Measurements from ENCODE around the gene PREX1.
A peak's percentile ranks its signal among the peaks of the same experiment; 100 is the strongest.

The PREX1 gene

DNA sequence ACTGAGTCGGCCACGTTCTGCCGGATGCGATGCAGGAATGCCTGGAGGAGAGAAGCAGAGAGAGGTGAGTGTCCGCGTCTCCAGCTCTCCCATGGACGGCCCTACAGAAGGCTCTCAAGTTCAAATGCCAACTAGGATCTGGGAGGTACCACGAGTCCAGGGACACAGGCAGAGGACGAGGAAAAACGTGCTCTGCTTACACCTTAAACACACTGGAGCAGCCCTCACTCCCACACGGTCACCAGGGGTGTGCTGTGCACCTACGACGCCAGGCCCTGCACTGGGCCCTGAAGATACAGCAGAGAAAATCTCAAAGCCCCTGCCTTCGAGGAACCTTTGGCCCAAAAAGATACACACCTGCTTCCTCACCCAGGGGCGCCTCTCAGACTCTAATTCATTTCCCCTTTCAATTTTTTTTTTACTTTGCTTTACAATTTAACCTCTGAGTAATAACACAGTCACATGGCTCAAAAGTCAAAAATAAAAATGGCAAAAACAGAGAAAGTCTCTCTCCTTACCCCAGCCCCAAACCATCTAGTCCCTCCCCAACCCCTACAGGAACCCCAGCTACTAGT lies 79.9 kb downstream of the PREX1 start:
- no peaks in the 10 kb centered on the region for H3K27me3 ChIP-seq (ENCODE audit: insufficient read depth, poor library complexity, severe bottlenecking)
- no peak overlapping the region for H3K27ac ChIP-seq (replicated peaks)
- TF ChIP-seq POLR2AphosphoS5 (IDR thresholded peaks at IDR 0.05; ENCODE audit: low read depth) (no peak), SPI1 (IDR thresholded peaks at IDR 0.05; ENCODE audit: borderline replicate concordance, low read depth) (peak; percentile 42; the same call in 1 of the 2 replicates)
- H3K4me3 ChIP-seq (replicated peaks; ENCODE audit: insufficient read depth, low read length) = no peak overlapping the region
- DNase-seq (ENCODE audit: low read depth in 1 of 2, low spot score in 1 of 2) = no peak

DNA sequence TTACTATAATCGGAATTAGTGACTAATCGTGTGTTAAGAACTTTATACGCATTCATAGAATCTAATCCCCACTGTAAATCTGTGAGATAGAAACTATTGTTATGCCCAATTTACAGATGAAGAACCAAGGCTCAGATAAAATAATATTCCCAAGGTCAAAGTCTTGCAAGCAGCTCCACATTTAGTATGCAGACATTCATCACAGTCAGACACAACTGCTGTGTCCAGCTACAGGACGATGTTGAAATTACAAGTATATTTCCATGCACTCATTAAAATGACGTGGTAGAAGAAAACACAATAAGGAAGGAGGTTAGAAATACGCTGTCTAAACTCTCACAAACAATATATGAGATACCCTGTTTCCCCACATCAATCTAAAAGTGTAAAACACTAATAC lies 82.5 kb downstream of the PREX1 start:
- Histone ChIP-seq H3K27me3 (ENCODE audit: insufficient read depth, poor library complexity, severe bottlenecking) (no peaks in the 10 kb centered on the region), H3K27ac (replicated peaks) (no peak overlapping the region), H3K4me3 (replicated peaks; ENCODE audit: insufficient read depth, low read length) (no peak overlapping the region)
- TF ChIP-seq SPI1 (IDR thresholded peaks at IDR 0.05; ENCODE audit: borderline replicate concordance, low read depth) (no peak), GABPA (IDR thresholded peaks at IDR 0.05; ENCODE audit: low read depth) (no peak), POLR2AphosphoS5 (IDR thresholded peaks at IDR 0.05; ENCODE audit: low read depth) (no peak)
- TF ChIP-seq, protein P1, sequence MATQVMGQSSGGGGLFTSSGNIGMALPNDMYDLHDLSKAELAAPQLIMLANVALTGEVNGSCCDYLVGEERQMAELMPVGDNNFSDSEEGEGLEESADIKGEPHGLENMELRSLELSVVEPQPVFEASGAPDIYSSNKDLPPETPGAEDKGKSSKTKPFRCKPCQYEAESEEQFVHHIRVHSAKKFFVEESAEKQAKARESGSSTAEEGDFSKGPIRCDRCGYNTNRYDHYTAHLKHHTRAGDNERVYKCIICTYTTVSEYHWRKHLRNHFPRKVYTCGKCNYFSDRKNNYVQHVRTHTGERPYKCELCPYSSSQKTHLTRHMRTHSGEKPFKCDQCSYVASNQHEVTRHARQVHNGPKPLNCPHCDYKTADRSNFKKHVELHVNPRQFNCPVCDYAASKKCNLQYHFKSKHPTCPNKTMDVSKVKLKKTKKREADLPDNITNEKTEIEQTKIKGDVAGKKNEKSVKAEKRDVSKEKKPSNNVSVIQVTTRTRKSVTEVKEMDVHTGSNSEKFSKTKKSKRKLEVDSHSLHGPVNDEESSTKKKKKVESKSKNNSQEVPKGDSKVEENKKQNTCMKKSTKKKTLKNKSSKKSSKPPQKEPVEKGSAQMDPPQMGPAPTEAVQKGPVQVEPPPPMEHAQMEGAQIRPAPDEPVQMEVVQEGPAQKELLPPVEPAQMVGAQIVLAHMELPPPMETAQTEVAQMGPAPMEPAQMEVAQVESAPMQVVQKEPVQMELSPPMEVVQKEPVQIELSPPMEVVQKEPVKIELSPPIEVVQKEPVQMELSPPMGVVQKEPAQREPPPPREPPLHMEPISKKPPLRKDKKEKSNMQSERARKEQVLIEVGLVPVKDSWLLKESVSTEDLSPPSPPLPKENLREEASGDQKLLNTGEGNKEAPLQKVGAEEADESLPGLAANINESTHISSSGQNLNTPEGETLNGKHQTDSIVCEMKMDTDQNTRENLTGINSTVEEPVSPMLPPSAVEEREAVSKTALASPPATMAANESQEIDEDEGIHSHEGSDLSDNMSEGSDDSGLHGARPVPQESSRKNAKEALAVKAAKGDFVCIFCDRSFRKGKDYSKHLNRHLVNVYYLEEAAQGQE (IDR thresholded peaks at IDR 0.05; ENCODE audit: insufficient replicate concordance, low read depth) = no peak
- TF ChIP-seq, protein P2, sequence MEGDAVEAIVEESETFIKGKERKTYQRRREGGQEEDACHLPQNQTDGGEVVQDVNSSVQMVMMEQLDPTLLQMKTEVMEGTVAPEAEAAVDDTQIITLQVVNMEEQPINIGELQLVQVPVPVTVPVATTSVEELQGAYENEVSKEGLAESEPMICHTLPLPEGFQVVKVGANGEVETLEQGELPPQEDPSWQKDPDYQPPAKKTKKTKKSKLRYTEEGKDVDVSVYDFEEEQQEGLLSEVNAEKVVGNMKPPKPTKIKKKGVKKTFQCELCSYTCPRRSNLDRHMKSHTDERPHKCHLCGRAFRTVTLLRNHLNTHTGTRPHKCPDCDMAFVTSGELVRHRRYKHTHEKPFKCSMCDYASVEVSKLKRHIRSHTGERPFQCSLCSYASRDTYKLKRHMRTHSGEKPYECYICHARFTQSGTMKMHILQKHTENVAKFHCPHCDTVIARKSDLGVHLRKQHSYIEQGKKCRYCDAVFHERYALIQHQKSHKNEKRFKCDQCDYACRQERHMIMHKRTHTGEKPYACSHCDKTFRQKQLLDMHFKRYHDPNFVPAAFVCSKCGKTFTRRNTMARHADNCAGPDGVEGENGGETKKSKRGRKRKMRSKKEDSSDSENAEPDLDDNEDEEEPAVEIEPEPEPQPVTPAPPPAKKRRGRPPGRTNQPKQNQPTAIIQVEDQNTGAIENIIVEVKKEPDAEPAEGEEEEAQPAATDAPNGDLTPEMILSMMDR (IDR thresholded peaks at IDR 0.05; ENCODE audit: insufficient read depth, low read length) = no peak
- no peak for DNase-seq (ENCODE audit: low read depth in 1 of 2, low spot score in 1 of 2)

DNA sequence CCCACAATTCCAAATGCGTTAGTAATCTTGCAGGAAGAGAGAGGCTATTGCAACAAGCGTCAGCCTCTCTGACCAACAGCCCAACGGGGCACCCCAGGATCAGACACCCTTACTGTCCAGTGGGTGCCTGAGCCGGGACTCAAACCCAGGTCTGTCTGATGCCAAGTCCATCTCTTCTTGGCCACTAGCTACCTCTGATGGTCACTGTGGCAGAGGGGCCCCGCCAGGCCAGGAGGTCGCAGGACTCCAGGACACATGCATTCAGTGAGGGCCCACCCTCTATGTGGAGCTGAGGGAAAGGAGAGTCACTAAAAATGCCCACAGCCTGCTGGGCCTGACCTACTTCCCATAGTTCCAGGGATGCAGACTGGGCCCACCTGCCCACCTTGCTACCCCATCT lies 83.3 kb downstream of the PREX1 start:
- no peak overlapping the region for H3K4me3 ChIP-seq (replicated peaks; ENCODE audit: insufficient read depth, low read length)
- no peaks in the 10 kb centered on the region for H3K27me3 ChIP-seq (ENCODE audit: insufficient read depth, poor library complexity, severe bottlenecking)
- TF ChIP-seq, protein P2 (IDR thresholded peaks at IDR 0.05; ENCODE audit: insufficient read depth, low read length) = no peak
- TF ChIP-seq GABPA (IDR thresholded peaks at IDR 0.05; ENCODE audit: low read depth) = no peak
- TF ChIP-seq, protein P1 (IDR thresholded peaks at IDR 0.05; ENCODE audit: insufficient replicate concordance, low read depth) = no peak
- H3K27ac ChIP-seq (replicated peaks) = no peak overlapping the region
- no peak for DNase-seq (ENCODE audit: low read depth in 1 of 2, low spot score in 1 of 2)

- TF ChIP-seq POLR2AphosphoS5 (IDR thresholded peaks at IDR 0.05; ENCODE audit: low read depth) (no peak), SPI1 (IDR thresholded peaks at IDR 0.05; ENCODE audit: borderline replicate concordance, low read depth) (no peak), GABPA (IDR thresholded peaks at IDR 0.05; ENCODE audit: low read depth) (no peak)
- TF ChIP-seq, protein P2 (IDR thresholded peaks at IDR 0.05; ENCODE audit: insufficient read depth, low read length) = no peak
- TF ChIP-seq, protein P1 (IDR thresholded peaks at IDR 0.05; ENCODE audit: insufficient replicate concordance, low read depth) = no peak
- H3K27ac ChIP-seq (replicated peaks) = no peak overlapping the region
- DNase-seq (ENCODE audit: low read depth in 1 of 2, low spot score in 1 of 2) = no peak
Observed at GRCh38 chr20:48743807-48744206, 84.0 kb downstream of the PREX1 start.

More at GRCh38 chr20:48743807-48744206, 84.0 kb downstream of the PREX1 start:
- Histone ChIP-seq H3K27me3 (ENCODE audit: insufficient read depth, poor library complexity, severe bottlenecking) (no peaks in the 10 kb centered on the region), H3K4me3 (replicated peaks; ENCODE audit: insufficient read depth, low read length) (no peak overlapping the region)

All from HL-60 (cell line).